ENCODE measurements around the gene MAD2L2. TPM values are rescaled to one million over a fixed set of nuclear protein-coding genes. Genes with fewer than 3 reads are reported as not detected.

Gene MAD2L2
- total RNA-seq, 1 experiment from 2014 or later: 283 TPM

DNA sequence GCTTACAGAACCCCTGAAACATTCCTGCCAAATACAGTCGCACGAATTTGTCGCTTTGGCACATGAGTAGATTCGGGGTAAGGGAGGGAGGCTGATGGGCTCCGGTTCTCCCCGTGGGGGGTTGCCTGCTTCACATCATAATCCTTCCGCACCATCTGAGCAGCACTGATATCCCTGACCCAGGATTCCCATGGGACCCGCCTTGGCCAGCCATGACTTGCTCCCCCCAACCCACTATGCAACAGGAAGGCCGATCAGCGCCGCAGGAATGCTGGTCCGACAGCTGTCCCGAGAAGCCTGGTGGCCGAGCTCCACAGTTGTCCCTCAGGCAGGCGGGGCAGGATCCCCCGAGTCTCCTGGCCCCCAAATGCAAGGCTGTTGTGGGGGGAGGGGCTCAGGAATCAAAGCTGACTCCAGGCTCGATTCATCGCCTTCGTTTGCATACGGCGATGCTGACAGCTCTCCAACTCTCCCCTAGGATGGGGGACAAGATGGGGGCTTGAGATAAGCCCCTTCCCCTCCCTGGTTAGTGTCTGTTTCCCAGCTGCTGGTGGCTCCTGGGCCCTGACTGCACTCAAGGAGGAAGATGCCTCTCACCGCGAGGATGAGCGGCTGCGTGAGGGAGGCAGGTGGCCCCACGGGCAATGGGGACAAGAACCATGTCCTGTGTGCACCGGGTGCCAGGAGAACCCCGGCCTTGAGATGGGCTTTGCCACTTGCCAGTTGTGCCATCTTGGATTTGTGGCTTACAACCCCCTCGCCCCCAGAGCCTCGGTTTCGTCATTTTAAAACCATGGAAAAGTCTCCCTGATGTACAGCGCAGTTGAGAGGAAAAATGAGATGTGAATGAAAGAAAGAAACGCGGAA lies 19.9 kb upstream of the MAD2L2 start:
- Histone ChIP-seq H2BK15ac (ENCODE audit: low read depth, low read length) (no peak overlapping the region), H3K79me2 (ENCODE audit: insufficient read depth, low read length) (no peaks in the 10 kb centered on the region; the same call in 1 of the 2 replicates), H3K23ac (ENCODE audit: insufficient read length, low read depth, low read length) (no peak overlapping the region), H3K27me3 (ENCODE audit: insufficient read depth, low read length) (no peaks in the 10 kb centered on the region), H3K56ac (ENCODE audit: insufficient read length, low read depth, low read length) (no peak overlapping the region), H3K4ac (ENCODE audit: low read depth, low read length) (no peak overlapping the region), H2BK120ac (ENCODE audit: low read depth, low read length, poor library complexity, severe bottlenecking) (no peak overlapping the region), H3K27ac (ENCODE audit: insufficient read length, low read depth, low read length) (no peak overlapping the region), H3K9ac (ENCODE audit: extremely low read depth, insufficient read length, low read length) (no peak overlapping the region), H3K79me1 (ENCODE audit: insufficient read depth, low read depth, low read length, poor library complexity, severe bottlenecking) (no peaks in the 10 kb centered on the region), H3K14ac (ENCODE audit: insufficient read depth, low read length) (no peak overlapping the region), H4K20me1 (ENCODE audit: control insufficient read depth, insufficient read depth, insufficient read length) (peaks cover 8% of the 10 kb centered on the region), H4K91ac (ENCODE audit: insufficient read length, low read depth, low read length) (no peak overlapping the region), H4K8ac (replicated peaks; ENCODE audit: insufficient read length, low read depth, low read length) (no peak overlapping the region), H2BK12ac (ENCODE audit: insufficient read length, low read depth, low read length) (no peak overlapping the region), H3K4me1 (ENCODE audit: insufficient read depth, low read length) (peaks cover 10% of the 10 kb centered on the region), H3K4me2 (ENCODE audit: insufficient read depth, insufficient read length, low read length) (no peak overlapping the region), H3K23me2 (ENCODE audit: insufficient read length, low read depth, low read length, poor library complexity, severe bottlenecking) (peaks cover 5% of the 10 kb centered on the region), H2BK5ac (ENCODE audit: insufficient read length, low read length) (no peak overlapping the region), H2BK20ac (ENCODE audit: low read depth, low read length, poor library complexity, severe bottlenecking) (no peak overlapping the region), H4K5ac (ENCODE audit: insufficient read length, low read depth, low read length) (no peak overlapping the region), H3K18ac (ENCODE audit: insufficient read length, low read depth, low read length) (no peak overlapping the region), H2AFZ (ENCODE audit: low read length) (no peak overlapping the region), H3T11ph (ENCODE audit: low read length) (no peak overlapping the region), H2AK5ac (ENCODE audit: insufficient read length, low read length) (no peak overlapping the region), H3K9me3 (ENCODE audit: control insufficient read depth, low read depth, low read length) (no peaks in the 10 kb centered on the region)
- Mint-ChIP-seq H3K4me1 (peaks cover 50 to 51% of the 10 kb centered on the region in 2 experiments), H3K27me3 (ENCODE audit: low read depth) (no peaks in the 10 kb centered on the region), H3K4me3 (no peak overlapping the region), H3K27ac (peak overlapping the region in 1 of 3 experiments; percentile 76; a peak in 1 of 7 replicates), H3K36me3 (ENCODE audit: insufficient read depth in 1 of 3, low read depth in 3 of 3) (peaks cover 0 to 8% (median 0%) of the 10 kb centered on the region in 3 experiments; a peak in 3 of 7 replicates), H3K9me3 (no peaks in the 10 kb centered on the region)
- WGBS (ENCODE audit: extremely low coverage, insufficient read length, low lambda C conversion rate): no CpG with 5 or more reads among the region's 34 CpGs
- DNase-seq: peak; percentile 29
- TF ChIP-seq, protein P1, sequence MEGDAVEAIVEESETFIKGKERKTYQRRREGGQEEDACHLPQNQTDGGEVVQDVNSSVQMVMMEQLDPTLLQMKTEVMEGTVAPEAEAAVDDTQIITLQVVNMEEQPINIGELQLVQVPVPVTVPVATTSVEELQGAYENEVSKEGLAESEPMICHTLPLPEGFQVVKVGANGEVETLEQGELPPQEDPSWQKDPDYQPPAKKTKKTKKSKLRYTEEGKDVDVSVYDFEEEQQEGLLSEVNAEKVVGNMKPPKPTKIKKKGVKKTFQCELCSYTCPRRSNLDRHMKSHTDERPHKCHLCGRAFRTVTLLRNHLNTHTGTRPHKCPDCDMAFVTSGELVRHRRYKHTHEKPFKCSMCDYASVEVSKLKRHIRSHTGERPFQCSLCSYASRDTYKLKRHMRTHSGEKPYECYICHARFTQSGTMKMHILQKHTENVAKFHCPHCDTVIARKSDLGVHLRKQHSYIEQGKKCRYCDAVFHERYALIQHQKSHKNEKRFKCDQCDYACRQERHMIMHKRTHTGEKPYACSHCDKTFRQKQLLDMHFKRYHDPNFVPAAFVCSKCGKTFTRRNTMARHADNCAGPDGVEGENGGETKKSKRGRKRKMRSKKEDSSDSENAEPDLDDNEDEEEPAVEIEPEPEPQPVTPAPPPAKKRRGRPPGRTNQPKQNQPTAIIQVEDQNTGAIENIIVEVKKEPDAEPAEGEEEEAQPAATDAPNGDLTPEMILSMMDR (conservative IDR thresholded peaks at IDR 0.05): no peak

Data from H9 (cell line).